Astrocyte of the spinal cord (primary cell): Measurements from ENCODE around the gene RAB28.

ENCODE experiments used
- DNase-seq: peaks from one replicate; pipeline ENCODE4 v3.0.0; 2011; ENCODE audit warnings: low read depth, low spot score
- H3K4me3 ChIP-seq: 2 replicates; pipeline ENCODE4 v1.5.1; 2011; ENCODE audit warnings: low read depth, mild to moderate bottlenecking, low read length, moderate library complexity
- in situ Hi-C: cut with HindIII; loops from 2 replicates; pipeline ENCODE4 v1.10.0; 2017; ENCODE audit warnings: low sequenced_read_pairs
- TF ChIP-seq, protein P1 (sequence below): IDR thresholded peaks from 2 replicates; pipeline ENCODE4 v1.5.1; 2012; ENCODE audit warnings: low read depth, mild to moderate bottlenecking, low read length, inconsistent platforms

The RAB28 gene

DNA sequence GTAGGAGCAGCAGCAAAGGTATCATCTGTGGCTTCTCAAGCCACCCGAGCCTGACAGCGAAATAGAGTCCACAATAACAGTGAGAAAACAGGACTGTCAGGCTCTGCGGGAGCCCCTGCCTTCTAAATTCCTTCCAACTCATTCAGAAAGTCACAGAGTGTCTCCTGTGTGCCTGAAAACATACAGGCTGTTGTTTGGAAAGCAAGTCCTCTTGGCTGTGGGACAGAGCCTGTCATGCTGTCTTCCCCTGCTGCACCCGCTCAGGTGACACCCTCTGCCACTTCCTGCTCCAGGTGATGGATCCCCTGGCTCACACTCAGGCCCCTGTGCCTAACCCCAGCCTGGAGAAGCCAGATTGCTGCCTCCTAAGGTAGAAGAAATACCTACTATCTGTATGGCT is 152.3 kb downstream of the RAB28 start:
- in situ Hi-C loops = no loop called here
- no peak overlapping the region for H3K4me3 ChIP-seq
- DNase-seq = no peak
- TF ChIP-seq, protein P1, sequence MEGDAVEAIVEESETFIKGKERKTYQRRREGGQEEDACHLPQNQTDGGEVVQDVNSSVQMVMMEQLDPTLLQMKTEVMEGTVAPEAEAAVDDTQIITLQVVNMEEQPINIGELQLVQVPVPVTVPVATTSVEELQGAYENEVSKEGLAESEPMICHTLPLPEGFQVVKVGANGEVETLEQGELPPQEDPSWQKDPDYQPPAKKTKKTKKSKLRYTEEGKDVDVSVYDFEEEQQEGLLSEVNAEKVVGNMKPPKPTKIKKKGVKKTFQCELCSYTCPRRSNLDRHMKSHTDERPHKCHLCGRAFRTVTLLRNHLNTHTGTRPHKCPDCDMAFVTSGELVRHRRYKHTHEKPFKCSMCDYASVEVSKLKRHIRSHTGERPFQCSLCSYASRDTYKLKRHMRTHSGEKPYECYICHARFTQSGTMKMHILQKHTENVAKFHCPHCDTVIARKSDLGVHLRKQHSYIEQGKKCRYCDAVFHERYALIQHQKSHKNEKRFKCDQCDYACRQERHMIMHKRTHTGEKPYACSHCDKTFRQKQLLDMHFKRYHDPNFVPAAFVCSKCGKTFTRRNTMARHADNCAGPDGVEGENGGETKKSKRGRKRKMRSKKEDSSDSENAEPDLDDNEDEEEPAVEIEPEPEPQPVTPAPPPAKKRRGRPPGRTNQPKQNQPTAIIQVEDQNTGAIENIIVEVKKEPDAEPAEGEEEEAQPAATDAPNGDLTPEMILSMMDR = no peak

DNA sequence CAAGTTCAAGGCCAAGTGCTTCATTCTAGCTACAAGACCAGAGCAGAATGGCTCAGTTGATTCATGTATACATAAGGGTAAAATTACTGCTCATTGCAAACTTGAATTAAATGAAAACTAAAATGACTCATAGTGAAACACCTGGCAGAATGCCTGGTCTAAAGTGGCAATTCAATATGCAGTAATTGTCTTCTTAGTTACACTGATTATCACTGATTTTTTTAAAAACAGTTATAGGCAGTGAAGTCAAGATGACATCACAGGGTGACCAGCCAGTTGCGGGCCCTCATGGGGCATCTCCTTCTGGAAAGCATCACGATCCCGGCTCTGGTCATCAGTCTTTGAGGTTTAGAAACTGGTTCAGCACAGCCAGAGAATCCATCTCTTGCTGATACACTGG is 154.2 kb downstream of the RAB28 start:
- no peak overlapping the region for H3K4me3 ChIP-seq
- peak; percentile 74 for DNase-seq
- TF ChIP-seq, protein P1 = no peak
- in situ Hi-C loops = no loop called here

DNA sequence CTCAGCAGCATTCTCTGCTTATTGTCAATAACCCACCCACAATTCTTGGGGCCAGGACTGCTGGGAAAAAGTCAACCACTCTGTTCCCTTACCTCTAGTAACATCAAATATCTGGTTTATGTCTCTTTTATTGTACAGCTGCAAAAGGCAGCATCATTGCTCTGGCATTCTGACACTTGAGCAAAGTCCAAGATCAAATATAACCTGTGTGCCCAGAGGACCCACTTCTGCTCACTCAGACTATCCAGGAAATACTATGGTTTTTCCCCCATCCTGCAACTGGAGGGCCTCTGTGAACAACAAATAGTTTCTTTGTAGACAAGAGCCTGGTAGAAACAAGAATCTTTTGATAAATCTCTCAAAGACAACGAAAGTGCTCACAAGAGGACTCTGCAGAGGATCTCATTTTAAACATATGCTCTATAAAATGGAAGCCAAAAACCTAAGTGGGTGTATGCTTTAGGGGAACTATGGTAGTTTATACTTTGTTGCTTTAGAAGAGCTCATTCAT is 154.7 kb downstream of the RAB28 start:
- in situ Hi-C loops = no loop called here
- TF ChIP-seq, protein P1 = no peak
- DNase-seq = no peak
- H3K4me3 ChIP-seq = no peak overlapping the region

DNA sequence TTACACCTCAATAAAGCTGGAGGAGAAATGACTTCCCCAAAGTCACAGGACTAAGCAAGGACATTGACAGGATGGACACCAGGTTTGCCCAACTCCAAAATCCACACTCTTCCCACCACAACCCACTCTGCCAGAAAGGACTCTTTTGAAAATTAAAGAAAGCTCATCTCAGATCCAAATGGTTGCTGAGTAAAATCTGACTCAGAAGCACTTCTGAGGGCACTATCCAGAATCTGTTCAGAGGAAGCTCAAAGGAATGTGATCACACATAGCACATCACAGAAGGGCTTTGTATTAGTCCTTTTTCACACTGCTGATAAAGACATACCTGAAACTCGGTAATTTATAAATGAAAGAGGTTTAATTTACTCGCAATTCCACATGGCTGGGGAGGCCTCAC is 155.5 kb downstream of the RAB28 start:
- no peak overlapping the region for H3K4me3 ChIP-seq
- DNase-seq = no peak
- TF ChIP-seq, protein P1 = no peak
- in situ Hi-C loops = no loop called here

DNA sequence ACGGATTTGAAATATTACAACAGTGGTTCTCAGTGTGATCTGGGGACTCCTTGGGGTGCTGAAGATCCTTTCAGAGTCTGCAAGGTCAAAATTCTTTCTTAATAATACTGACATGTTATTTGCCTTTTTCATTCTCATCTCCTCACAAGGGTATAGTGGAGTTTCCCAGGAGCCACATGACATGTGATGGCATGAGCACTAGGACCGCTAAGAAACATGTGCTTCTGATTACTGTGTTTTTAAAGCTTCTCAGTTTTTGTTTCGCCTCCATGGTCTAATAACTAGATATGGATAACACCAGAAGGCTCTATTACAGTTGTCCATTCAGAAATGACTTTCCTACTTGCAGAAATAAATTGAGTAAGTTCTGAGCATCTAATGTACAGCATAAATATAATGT is 156.1 kb downstream of the RAB28 start:
- H3K4me3 ChIP-seq = no peak overlapping the region
- no peak for DNase-seq
- TF ChIP-seq, protein P1 = no peak
- in situ Hi-C loops = no loop called here

DNA sequence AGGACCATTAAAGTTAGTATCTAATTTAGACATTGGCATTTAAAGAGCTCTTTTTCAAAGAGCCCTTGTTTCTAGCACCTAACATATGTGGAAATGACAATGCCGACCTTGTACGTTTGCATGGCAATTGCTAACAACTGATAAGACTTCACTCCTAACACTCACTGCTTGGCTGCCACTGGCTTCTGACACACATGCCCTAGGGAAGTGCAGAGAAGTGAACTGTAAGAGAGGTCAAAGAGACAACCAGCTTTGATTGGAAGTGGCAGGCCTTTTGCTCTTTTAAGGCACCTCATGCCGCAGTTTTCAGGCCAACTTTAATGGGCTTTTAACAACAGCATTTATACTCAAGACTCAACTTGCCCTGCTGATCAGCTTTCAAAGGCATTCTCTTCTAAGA is 158.4 kb downstream of the RAB28 start:
- no peak for DNase-seq
- TF ChIP-seq, protein P1 = no peak
- no peak overlapping the region for H3K4me3 ChIP-seq
- in situ Hi-C loops = no loop called here

DNA sequence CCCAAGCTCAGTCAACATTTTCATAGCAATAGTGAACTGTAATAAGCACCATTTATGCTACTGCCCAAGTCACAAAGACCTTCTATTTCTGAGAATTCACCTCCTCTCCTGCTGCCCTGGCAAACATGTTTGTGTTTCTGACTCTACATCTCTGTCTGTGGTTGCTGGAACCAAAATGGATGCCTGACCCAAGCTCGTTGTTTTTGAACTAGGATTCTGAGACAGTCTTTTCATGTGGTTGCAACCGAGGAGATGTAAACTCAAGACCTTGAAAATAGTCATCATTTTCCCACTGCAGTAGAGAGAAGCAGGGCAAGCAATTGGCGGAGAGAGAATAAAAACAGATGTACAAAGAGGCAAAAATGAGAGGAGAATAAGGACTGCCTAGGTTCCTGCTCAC is 160.2 kb downstream of the RAB28 start:
- TF ChIP-seq, protein P1 = no peak

More for the DNA sequence above, 160.2 kb downstream of the RAB28 start:
- H3K4me3 ChIP-seq = no peak overlapping the region
- peak; percentile 22 for DNase-seq
- in situ Hi-C loops = no loop called here
